Measurements from ENCODE around the gene SLC25A42.
"Not testable (repeated sequence)": the region's sequence is repeated elsewhere in the genome, so short reads cannot be mapped to it uniquely, and the experiment has no call there.

- not testable (repeated sequence) for TF ChIP-seq EZH2 (IDR thresholded peaks at IDR 0.05; ENCODE audit: insufficient read depth, poor library complexity, severe bottlenecking); EZH2phosphoT487 (IDR thresholded peaks at IDR 0.05; ENCODE audit: insufficient read depth, low read depth)
Measured at GRCh38 chr19:19135713-19136112, 71.9 kb downstream of the SLC25A42 start.

All from GM23248 (cell line).